ENCODE measurements around the gene EML6. TPM values are rescaled to one million over a fixed set of nuclear protein-coding genes. Genes with fewer than 3 reads are reported as not detected.

EML6 gene
- total and polyA plus RNA-seq, 2 of the 13 experiments (the other 11 are each of a cell fraction or from before 2014, with no cell fraction given), result 17.2 to 32.4 TPM

GRCh38 chr2:54723131-54723995, at the start of gene EML6 (continued):
- TF ChIP-seq ZBTB8A (CRISPR knock-in tag; IDR thresholded peaks at IDR 0.05; ENCODE audit: borderline replicate concordance, low read depth) (peak; percentile 67; the same call in 1 of the 2 replicates), HNF4G (IDR thresholded peaks at IDR 0.05; ENCODE audit: borderline replicate concordance, low read depth, low read length) (peak; percentile 24), HNF4G (CRISPR knock-in tag; IDR thresholded peaks at IDR 0.05; ENCODE audit: borderline replicate concordance, low read depth) (peak; percentile 62; the same call in 1 of the 2 replicates), ZNF724P (CRISPR knock-in tag; IDR thresholded peaks at IDR 0.05; ENCODE audit: borderline replicate concordance) (peak; percentile 74), RBM22 (optimal IDR thresholded peaks at IDR 0.05; ENCODE audit: low read length) (peak; percentile 33), YY1 (IDR thresholded peaks at IDR 0.05; ENCODE audit: insufficient read depth, insufficient replicate concordance, low read depth, low read length) (peak; percentile 79), ETV6 (CRISPR knock-in tag; conservative IDR thresholded peaks at IDR 0.05) (peak; percentile 71; the same call in 1 of the 2 replicates), YEATS4 (CRISPR knock-in tag; IDR thresholded peaks at IDR 0.05; ENCODE audit: borderline replicate concordance) (no peak), ZNF280D (CRISPR knock-in tag; IDR thresholded peaks at IDR 0.05) (0 out of 2 replicates have a peak, but pooled peaks have one; percentile 51), SMAD3 (CRISPR knock-in tag; IDR thresholded peaks at IDR 0.05) (peak; percentile 54; the same call in 1 of the 2 replicates), PHF5A (CRISPR knock-in tag; IDR thresholded peaks at IDR 0.05; ENCODE audit: low read depth, unreplicated experiment) (no peak), ZNF446 (CRISPR knock-in tag; IDR thresholded peaks at IDR 0.05) (peak; percentile 79; the same call in 1 of the 2 replicates), HNRNPLL (IDR thresholded peaks at IDR 0.05; ENCODE audit: low read depth, low read length, poor library complexity, severe bottlenecking) (peak; percentile 97), MXD4 (CRISPR knock-in tag; IDR thresholded peaks at IDR 0.05) (peak; percentile 88)
- TF ChIP-seq, protein P1, sequence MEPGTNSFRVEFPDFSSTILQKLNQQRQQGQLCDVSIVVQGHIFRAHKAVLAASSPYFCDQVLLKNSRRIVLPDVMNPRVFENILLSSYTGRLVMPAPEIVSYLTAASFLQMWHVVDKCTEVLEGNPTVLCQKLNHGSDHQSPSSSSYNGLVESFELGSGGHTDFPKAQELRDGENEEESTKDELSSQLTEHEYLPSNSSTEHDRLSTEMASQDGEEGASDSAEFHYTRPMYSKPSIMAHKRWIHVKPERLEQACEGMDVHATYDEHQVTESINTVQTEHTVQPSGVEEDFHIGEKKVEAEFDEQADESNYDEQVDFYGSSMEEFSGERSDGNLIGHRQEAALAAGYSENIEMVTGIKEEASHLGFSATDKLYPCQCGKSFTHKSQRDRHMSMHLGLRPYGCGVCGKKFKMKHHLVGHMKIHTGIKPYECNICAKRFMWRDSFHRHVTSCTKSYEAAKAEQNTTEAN (CRISPR knock-in tag; conservative IDR thresholded peaks at IDR 0.05), result peak; percentile 45; the same call in 1 of the 2 replicates
- TF ChIP-seq, protein P2, sequence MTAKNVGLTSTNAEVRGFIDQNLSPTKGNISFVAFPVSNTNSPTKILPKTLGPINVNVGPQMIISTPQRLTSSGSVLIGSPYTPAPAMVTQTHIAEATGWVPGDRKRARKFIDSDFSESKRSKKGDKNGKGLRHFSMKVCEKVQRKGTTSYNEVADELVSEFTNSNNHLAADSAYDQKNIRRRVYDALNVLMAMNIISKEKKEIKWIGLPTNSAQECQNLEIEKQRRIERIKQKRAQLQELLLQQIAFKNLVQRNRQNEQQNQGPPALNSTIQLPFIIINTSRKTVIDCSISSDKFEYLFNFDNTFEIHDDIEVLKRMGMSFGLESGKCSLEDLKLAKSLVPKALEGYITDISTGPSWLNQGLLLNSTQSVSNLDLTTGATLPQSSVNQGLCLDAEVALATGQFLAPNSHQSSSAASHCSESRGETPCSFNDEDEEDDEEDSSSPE (CRISPR knock-in tag; IDR thresholded peaks at IDR 0.05), result peak; percentile 83
